Ovary (tissue), 9 donors: ENCODE data around the gene RBM28. TPM values are rescaled to one million over a fixed set of nuclear protein-coding genes. Genes with fewer than 3 reads are reported as not detected.

Experiments used
- DNase-seq, 5 donors: peaks; one replicate each; pipeline ENCODE4 v3.0.0-alpha.2; 2019 to 2020
- H3K27ac ChIP-seq, 2 donors: fragments of 200-600 bp; one replicate each; pipeline versions ENCODE4 v1.5.1 to v1.8.0; 2019 to 2022
- H3K27me3 ChIP-seq: fragments of 200-600 bp; one replicate; pipeline ENCODE4 v1.8.0; 2022
- H3K36me3 ChIP-seq: fragments of 200-600 bp; sonication (generic); one replicate; pipeline ENCODE4 v1.5.1; 2019
- H3K4me1 ChIP-seq: one replicate; pipeline ENCODE4 v1.8.1; 2013; ENCODE audit warnings: mild to moderate bottlenecking, moderate library complexity; ENCODE audit not compliant: insufficient read depth
- H3K4me3 ChIP-seq: fragments of 200-600 bp; sonication (generic); one replicate; pipeline ENCODE4 v1.5.1; 2017
- H3K9me3 ChIP-seq, 2 donors: fragments of 200-600 bp in 1 of 2; sonication (generic) in 1 of 2; one replicate each; pipeline versions ENCODE4 v1.5.1 to v1.8.1; 2013 to 2019; ENCODE audit warnings: mild to moderate bottlenecking in 1 of 2, moderate library complexity in 1 of 2
- EP300 ChIP-seq: sonication (generic); formaldehyde crosslinking; IDR thresholded peaks from one replicate; pipeline ENCODE4 v1.6.1; 2017; ENCODE audit warnings: antibody characterized with exemption
- POLR2A ChIP-seq: fragments of 450-650 bp; IDR thresholded peaks from one replicate; pipeline ENCODE4 v1.6.1; 2017; ENCODE audit warnings: antibody characterized with exemption, mild to moderate bottlenecking, moderate library complexity
- WGBS, 3 donors: extraction: QIAGEN DNeasy Blood & Tissue Kit in 1 of 3; methylation state at CpG; one replicate each; pipeline versions ENCODE4 v1.1.5 to v1.1.7; 2013 to 2017; 5-methylcytosine and 5-hydroxymethylcytosine counted together
- intact Hi-C, 4 donors: fragments of 100-400 bp; cut with DNase I; formaldehyde crosslinking; loops; one replicate each; pipeline versions ENCODE4 v1.11.0 to v1.15.1; 2022 to 2023
- polyA plus RNA-seq, 2 donors: library from polyadenylated mRNA; stranded (reverse); fragments of 200-250 nt in 1 of 2; fragments of 350-450 nt in 1 of 2; fragmentation: Illumina TruSeq in 1 of 2; extraction: RNeasy Lipid Tissue Mini Kit (QIAGEN cat#74804) in 1 of 2; gene quantifications; one replicate each; pipeline ENCODE4 v1.2.3, GENCODE V29; 2013 to 2014
- total RNA-seq, 7 donors: library from RNA; depleted of rRNA in 2 of 7; stranded (reverse); fragments of >200 nt in 2 of 7; fragmentation: NEBNext Ultra II Directional in 3 of 7; extraction: Animal tissue kit (Norgen Biotek cat#: 25700) in 3 of 7; gene quantifications; one replicate each; pipeline versions ENCODE4 v1.1.0 to v1.2.4, GENCODE V29; 2016 to 2023
- TF ChIP-seq, protein P1 (sequence below), 3 donors: fragments of 450-650 bp in 2 of 3; fragments of 200-600 bp in 1 of 3; IDR thresholded peaks; one replicate each; pipeline versions ENCODE4 v1.5.1 to v1.8.0; 2016 to 2022; ENCODE audit warnings: antibody characterized with exemption in 3 of 3, mild to moderate bottlenecking in 1 of 3
- donor health status: DM: no; HTN: no; CAD: no; lungs with moderate emphysema.
- donor health status: DM: no; HTN: no; CAD: no.
- donor health status: Bipolar disorder and iron deficiency.
- donor health status: DM: yes; HTN: yes; CAD: no.
- donor health status: DM: no; HTN: no; CAD: no.
- donor health status: DM: yes; HTN: yes; CAD: no.

RBM28 gene
- total and polyA plus RNA-seq, 9 donors = 13.6 to 50.8 (median 33.1) TPM

DNA sequence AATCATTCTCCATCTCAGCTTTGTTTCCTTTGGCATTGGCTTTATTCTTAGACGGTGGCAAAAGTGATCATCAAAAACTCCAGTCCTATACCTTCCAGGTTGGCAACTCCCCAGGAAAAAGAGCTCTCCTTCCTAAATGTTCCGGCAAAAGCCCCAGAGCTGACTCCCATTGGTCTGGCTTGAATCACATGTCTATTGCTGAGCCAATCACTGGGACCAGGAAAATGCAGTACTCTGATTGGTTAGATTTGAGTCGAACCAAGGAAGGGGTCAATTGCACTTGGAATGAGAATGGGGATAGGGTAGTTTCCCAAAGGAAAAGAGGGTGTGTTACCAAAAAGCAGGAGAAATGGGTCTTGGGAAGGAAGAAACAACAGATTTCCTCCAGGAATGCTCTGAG lies 80.3 kb downstream of the RBM28 start:
- intact Hi-C loops = no loop called here
- no peak for DNase-seq
- TF ChIP-seq EP300 (no peak), POLR2A (no peak)
- TF ChIP-seq, protein P1, sequence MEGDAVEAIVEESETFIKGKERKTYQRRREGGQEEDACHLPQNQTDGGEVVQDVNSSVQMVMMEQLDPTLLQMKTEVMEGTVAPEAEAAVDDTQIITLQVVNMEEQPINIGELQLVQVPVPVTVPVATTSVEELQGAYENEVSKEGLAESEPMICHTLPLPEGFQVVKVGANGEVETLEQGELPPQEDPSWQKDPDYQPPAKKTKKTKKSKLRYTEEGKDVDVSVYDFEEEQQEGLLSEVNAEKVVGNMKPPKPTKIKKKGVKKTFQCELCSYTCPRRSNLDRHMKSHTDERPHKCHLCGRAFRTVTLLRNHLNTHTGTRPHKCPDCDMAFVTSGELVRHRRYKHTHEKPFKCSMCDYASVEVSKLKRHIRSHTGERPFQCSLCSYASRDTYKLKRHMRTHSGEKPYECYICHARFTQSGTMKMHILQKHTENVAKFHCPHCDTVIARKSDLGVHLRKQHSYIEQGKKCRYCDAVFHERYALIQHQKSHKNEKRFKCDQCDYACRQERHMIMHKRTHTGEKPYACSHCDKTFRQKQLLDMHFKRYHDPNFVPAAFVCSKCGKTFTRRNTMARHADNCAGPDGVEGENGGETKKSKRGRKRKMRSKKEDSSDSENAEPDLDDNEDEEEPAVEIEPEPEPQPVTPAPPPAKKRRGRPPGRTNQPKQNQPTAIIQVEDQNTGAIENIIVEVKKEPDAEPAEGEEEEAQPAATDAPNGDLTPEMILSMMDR (IDR thresholded peaks at IDR 0.05) = no peak
- H3K27me3 ChIP-seq = no peaks in the 10 kb centered on the region
- H3K4me3 ChIP-seq = no peak overlapping the region
- peaks cover 6% of the 10 kb centered on the region for H3K4me1 ChIP-seq
- WGBS, 3 donors = 74 to 79% (median 78%) methylated on average over 3 of the region's 3 CpGs
- H3K27ac ChIP-seq = no peak overlapping the region
- H3K36me3 ChIP-seq = no peaks in the 10 kb centered on the region
- no peaks in the 10 kb centered on the region for H3K9me3 ChIP-seq

DNA sequence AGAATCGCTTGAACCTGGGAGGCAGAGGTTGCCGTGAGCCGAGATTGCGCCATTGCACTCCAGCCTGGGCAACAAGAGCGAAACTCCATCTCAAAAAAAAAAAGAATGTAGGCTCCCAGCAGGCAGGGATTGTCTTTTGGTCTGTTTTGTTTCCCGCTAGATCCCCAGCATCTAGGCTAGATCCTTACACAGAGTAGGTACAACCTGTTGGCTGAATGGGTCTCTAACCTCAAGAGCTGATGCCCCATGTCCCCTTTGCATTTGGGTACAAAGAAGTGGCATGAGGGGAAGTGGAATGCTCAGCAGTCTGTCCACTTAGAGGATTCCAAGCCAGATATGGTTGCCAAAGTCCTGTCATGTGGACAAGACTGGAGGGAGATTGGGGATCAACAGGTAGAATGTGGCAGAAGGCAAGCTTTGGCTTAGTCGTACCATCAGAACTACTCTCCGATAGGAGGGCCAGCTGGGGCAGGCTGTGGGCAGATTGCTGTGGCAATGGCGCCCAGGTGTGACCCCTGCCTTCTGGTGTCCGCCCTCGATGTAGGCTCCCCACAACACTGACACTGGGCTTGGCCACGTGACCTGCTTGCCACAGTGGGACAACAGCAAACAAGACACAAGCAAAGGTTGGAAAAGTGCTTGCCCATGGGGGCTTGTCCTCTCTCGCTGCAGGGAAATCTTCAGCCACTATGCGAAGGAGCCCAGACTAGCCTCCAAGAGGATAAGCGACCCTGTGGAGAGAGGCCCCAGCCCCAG lies 81.3 kb downstream of the RBM28 start:
- intact Hi-C loops = no loop called here
- 95 to 98% (median 97%) methylated on average over 15 of the region's 15 CpGs for WGBS, 3 donors
- Histone ChIP-seq H3K4me3 (no peak overlapping the region), H3K4me1 (peaks cover 6% of the 10 kb centered on the region), H3K27ac (no peak overlapping the region), H3K36me3 (no peaks in the 10 kb centered on the region), H3K9me3 (no peaks in the 10 kb centered on the region), H3K27me3 (no peaks in the 10 kb centered on the region)
- no peak for DNase-seq
- TF ChIP-seq POLR2A (no peak), EP300 (no peak)
- TF ChIP-seq, protein P1 (IDR thresholded peaks at IDR 0.05) = no peak

DNA sequence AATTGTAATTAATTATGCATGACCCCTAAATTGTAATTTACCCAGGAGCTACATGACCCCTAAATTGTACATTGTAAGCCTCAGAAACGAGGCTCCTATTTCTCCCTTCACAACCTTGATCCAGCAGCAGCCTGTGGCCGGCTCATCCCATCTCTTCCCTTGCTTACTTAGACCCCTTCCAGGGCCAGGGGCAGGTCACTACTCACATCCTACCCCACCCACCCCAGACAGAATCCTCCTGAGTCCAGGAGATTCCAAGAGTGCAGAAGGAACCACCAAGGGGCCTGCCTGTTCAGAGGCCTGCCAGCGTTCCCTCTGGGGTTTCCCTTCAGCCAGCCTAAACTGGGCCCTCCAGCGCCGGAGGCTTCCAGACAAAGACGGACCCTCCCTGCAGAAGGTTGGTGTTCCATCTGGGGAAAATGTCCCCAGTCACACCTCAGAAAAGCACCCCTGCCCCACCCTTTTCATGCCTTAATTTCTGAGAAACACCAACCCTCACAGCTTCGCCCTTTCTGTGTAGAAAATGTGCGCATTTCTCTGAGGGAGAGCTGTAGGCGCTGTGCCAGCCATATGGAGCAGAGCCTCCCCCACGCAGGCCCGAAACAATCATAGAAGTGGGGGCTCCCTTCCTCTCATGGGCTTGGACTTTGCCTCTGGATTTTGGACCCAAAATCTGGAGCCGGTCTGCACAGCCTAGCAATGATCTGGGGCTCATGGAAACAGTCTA lies 83.5 kb downstream of the RBM28 start:
- intact Hi-C loops = no loop called here

More for the DNA sequence above, 83.5 kb downstream of the RBM28 start:
- H3K36me3 ChIP-seq = no peaks in the 10 kb centered on the region
- no peaks in the 10 kb centered on the region for H3K9me3 ChIP-seq
- 75 to 85% (median 79%) methylated on average over 12 of the region's 12 CpGs for WGBS, 3 donors
- H3K27ac ChIP-seq = no peak overlapping the region
- TF ChIP-seq EP300 = no peak
- TF ChIP-seq, protein P1 (IDR thresholded peaks at IDR 0.05) = no peak
- TF ChIP-seq POLR2A = no peak
- no peak overlapping the region for H3K4me3 ChIP-seq
- DNase-seq = no peak
- H3K4me1 ChIP-seq = no peaks in the 10 kb centered on the region
- H3K27me3 ChIP-seq = no peaks in the 10 kb centered on the region
